ENCODE data around the gene UBXN7. TPM values are rescaled to one million over a fixed set of nuclear protein-coding genes. Genes with fewer than 3 reads are reported as not detected.
"Not testable (repeated sequence)": the region's sequence is repeated elsewhere in the genome, so short reads cannot be mapped to it uniquely, and the experiment has no call there.

Gene UBXN7
- polyA plus RNA-seq, 3 donors = 27.3 to 37.9 (median 33.8) TPM

GRCh38 chr3:196323016-196323415 lies 109.2 kb downstream of the UBXN7 start:
- no peak for DNase-seq

- DNase-seq = no peak
These were observed 111.1 kb downstream of the UBXN7 start for GRCh38 chr3:196321162-196321561.

GRCh38 chr3:196320137-196320536 lies 112.1 kb downstream of the UBXN7 start:
- no peak for DNase-seq

GRCh38 chr3:196317687-196318467 lies 114.3 kb downstream of the UBXN7 start, which contains the start of gene DYNLT2B:
Gene DYNLT2B (minus strand): TSS chr3:196318240. CDS start chr3:196318152, 88 bp downstream.
- peak; percentile 93 for DNase-seq

- DNase-seq = peak; percentile 52
These were observed 115.2 kb downstream of the UBXN7 start for GRCh38 chr3:196316799-196317686.

- no peak for DNase-seq
These were observed 116.4 kb downstream of the UBXN7 start for GRCh38 chr3:196315821-196316220.

GRCh38 chr3:196314597-196314996 lies 117.6 kb downstream of the UBXN7 start:
- no peak for DNase-seq

- DNase-seq = not testable (repeated sequence)
These were observed 118.1 kb downstream of the UBXN7 start for GRCh38 chr3:196314086-196314485.

- DNase-seq = not testable (repeated sequence)
These were observed 129.3 kb downstream of the UBXN7 start for GRCh38 chr3:196302960-196303359.

GRCh38 chr3:196302551-196302950 lies 129.7 kb downstream of the UBXN7 start:
- DNase-seq = not testable (repeated sequence)

GRCh38 chr3:196298521-196298920 lies 133.7 kb downstream of the UBXN7 start:
- DNase-seq = no peak

Other genes with a start within 250 kb of the UBXN7 start
- gene ZDHHC19, start 221.0 kb downstream of the UBXN7 start, polyA plus RNA-seq (ENCODE audit: insufficient read length in 3 of 3) = under 1 TPM; 0.16 to 0.40 (median 0.39) TPM
- 10 to 100 TPM; 11.3 to 18.2 (median 17.8) TPM for gene SLC51A, start 215.9 kb downstream of the UBXN7 start, polyA plus RNA-seq (ENCODE audit: insufficient read length in 3 of 3)
- gene PCYT1A, start 144.7 kb downstream of the UBXN7 start, polyA plus RNA-seq (ENCODE audit: insufficient read length in 3 of 3) = 10 to 100 TPM; 36.8 to 44.4 (median 39.8) TPM
- gene DYNLT2B, start 114.2 kb downstream of the UBXN7 start, polyA plus RNA-seq (ENCODE audit: insufficient read length in 3 of 3) = 10 to 100 TPM; 32.5 to 38.0 (median 37.8) TPM
- under 1 TPM; 0.18 to 0.21 (median 0.19) TPM for gene TM4SF19, start 94.0 kb downstream of the UBXN7 start, polyA plus RNA-seq (ENCODE audit: insufficient read length in 3 of 3)
- 10 to 100 TPM; 14.9 to 18.0 (median 16.4) TPM for gene RNF168, start 71.3 kb upstream of the UBXN7 start, polyA plus RNA-seq (ENCODE audit: insufficient read length in 3 of 3)
- not detected for gene SMCO1, start 82.9 kb upstream of the UBXN7 start, polyA plus RNA-seq (ENCODE audit: insufficient read length in 3 of 3)
- gene WDR53, start 136.1 kb upstream of the UBXN7 start, polyA plus RNA-seq (ENCODE audit: insufficient read length in 3 of 3) = 10 to 100 TPM; 15.9 to 17.4 (median 16.5) TPM
- gene FBXO45, start 136.2 kb upstream of the UBXN7 start, polyA plus RNA-seq (ENCODE audit: insufficient read length in 3 of 3) = 10 to 100 TPM; 12.5 to 14.0 (median 12.8) TPM
- gene NRROS, start 207.3 kb upstream of the UBXN7 start, polyA plus RNA-seq (ENCODE audit: insufficient read length in 3 of 3) = 1 to 10 TPM; 2.6 to 4.2 (median 3.9) TPM